Type B pancreatic cell (in vitro differentiated cells): Measurements from ENCODE around the gene POU2F1. TPM values are rescaled to one million over a fixed set of nuclear protein-coding genes. Genes with fewer than 3 reads are reported as not detected.

Experiments used
- DNase-seq: peaks from one replicate; pipeline ENCODE4 v3.0.0; 2021; ENCODE audit warnings: mixed read lengths; ENCODE audit not compliant: unreplicated experiment; ENCODE audit errors: extremely low spot score
- H3K27ac Mint-ChIP-seq: 2 replicates; pipeline ENCODE4 v1.8.0; 2021; ENCODE audit warnings: mild to moderate bottlenecking, mixed read lengths
- H3K27me3 Mint-ChIP-seq: 2 replicates; pipeline ENCODE4 v1.8.0; 2021; ENCODE audit warnings: mixed read lengths
- H3K36me3 Mint-ChIP-seq: 2 replicates; pipeline ENCODE4 v1.8.0; 2021; ENCODE audit warnings: mixed read lengths
- H3K4me1 Mint-ChIP-seq: one replicate; pipeline ENCODE4 v1.8.0; 2021; ENCODE audit warnings: mixed read lengths; ENCODE audit not compliant: unreplicated experiment
- H3K4me3 Mint-ChIP-seq: 2 replicates; pipeline ENCODE4 v1.8.0; 2021; ENCODE audit warnings: mild to moderate bottlenecking, mixed read lengths
- H3K9me3 Mint-ChIP-seq: 2 replicates; pipeline ENCODE4 v1.8.0; 2021; ENCODE audit warnings: mixed read lengths
- total RNA-seq: library from RNA; stranded (reverse); gene quantifications from 2 replicates; pipeline ENCODE4 v1.2.1, GENCODE V29; 2021; ENCODE audit warnings: low replicate concordance
- TF ChIP-seq, protein P1 (sequence below): fragments of 200-600 bp; sonication (generic); conservative IDR thresholded peaks from 2 replicates; pipeline ENCODE4 v1.5.0; 2021; ENCODE audit warnings: antibody characterized with exemption, mild to moderate bottlenecking

Gene POU2F1
- total RNA-seq, 1 donor from 2014 or later: 24.2 TPM

DNA sequence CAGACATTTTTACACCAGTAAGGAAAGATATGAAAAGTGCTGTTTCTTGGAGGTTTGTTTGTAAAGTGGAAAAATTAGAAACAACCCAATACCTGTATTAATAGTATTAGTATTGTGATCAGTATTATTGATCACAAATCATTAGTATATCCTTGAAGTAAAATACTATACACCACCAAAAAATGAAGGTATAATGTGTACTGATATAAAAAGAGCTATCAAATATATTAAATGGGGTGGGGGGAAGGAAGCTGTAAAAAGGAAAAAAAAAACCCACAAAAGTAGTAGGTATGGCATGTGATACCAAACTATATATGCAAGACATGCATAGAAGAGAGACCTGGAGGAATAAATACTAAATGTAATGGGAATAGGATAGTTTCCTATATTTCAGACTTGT lies 46.3 kb downstream of the POU2F1 start:
- H3K27me3 Mint-ChIP-seq: no peaks in the 10 kb centered on the region
- DNase-seq: no peak
- H3K4me1 Mint-ChIP-seq: peaks cover 17% of the 10 kb centered on the region
- no peak overlapping the region for H3K4me3 Mint-ChIP-seq
- H3K9me3 Mint-ChIP-seq: no peaks in the 10 kb centered on the region
- H3K27ac Mint-ChIP-seq: no peak overlapping the region
- TF ChIP-seq, protein P1, sequence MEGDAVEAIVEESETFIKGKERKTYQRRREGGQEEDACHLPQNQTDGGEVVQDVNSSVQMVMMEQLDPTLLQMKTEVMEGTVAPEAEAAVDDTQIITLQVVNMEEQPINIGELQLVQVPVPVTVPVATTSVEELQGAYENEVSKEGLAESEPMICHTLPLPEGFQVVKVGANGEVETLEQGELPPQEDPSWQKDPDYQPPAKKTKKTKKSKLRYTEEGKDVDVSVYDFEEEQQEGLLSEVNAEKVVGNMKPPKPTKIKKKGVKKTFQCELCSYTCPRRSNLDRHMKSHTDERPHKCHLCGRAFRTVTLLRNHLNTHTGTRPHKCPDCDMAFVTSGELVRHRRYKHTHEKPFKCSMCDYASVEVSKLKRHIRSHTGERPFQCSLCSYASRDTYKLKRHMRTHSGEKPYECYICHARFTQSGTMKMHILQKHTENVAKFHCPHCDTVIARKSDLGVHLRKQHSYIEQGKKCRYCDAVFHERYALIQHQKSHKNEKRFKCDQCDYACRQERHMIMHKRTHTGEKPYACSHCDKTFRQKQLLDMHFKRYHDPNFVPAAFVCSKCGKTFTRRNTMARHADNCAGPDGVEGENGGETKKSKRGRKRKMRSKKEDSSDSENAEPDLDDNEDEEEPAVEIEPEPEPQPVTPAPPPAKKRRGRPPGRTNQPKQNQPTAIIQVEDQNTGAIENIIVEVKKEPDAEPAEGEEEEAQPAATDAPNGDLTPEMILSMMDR: no peak
- H3K36me3 Mint-ChIP-seq: no peaks in the 10 kb centered on the region

DNA sequence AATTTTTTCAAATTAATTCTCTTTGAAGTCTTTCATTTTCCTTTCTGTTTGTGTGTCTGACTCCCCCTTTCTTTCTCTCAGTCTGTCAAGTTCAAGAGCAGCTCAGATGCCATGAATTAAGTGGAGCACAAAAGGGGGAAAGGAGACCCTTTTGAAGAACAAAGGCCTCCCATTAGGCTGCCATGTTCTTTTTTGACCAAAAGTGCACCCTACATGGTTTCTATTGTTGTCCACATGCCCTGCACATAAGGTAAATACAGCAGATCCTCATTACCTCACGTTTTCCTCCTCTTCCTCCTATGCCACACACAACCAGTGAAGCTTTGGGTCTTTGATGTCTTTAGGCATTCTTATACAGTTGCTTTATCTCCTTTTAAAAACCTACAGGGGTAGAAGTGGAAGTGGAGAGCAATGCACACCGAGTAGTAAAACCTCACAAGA lies 47.7 kb downstream of the POU2F1 start:
- no peaks in the 10 kb centered on the region for H3K9me3 Mint-ChIP-seq
- no peaks in the 10 kb centered on the region for H3K36me3 Mint-ChIP-seq
- no peak overlapping the region for H3K27ac Mint-ChIP-seq
- DNase-seq: no peak
- TF ChIP-seq, protein P1: no peak
- H3K4me3 Mint-ChIP-seq: no peak overlapping the region
- H3K27me3 Mint-ChIP-seq: no peaks in the 10 kb centered on the region
- peaks cover 25% of the 10 kb centered on the region for H3K4me1 Mint-ChIP-seq

DNA sequence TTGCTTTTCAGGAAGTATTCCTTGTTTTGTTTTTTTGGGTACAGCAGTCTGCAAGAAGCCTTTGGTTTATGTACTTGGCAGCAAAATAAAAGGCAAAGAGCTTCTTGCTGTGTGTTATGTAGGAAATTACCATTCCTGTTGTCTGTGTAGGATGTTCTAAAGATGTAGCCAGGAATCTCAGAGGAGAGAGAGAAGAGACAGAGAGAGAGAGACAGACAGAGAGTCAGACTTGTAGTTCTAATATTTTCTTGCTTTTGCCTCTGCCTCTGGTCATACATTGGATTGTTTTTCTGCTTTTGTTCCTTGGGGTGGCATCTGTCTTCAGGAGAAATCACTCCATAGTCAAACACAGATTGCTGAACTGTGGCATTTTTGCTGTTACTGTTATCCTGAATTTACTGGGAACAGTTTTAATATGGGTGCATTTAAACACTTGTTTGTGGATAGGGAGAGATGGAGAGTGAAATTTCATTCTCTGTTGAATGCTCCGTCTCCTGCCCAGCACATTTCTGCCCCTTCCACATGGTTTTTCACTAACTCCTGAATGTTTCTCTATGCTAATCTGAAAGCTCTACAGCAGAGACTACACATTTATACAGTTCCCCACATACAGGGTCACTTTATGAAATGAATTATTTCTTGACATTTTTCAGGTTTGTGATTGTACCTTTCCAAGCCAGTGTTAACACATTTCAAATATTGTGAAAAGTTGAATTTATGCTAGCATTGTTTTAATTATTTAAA lies 49.8 kb downstream of the POU2F1 start:
- TF ChIP-seq, protein P1: no peak
- no peak overlapping the region for H3K4me3 Mint-ChIP-seq
- no peaks in the 10 kb centered on the region for H3K27me3 Mint-ChIP-seq
- H3K27ac Mint-ChIP-seq: no peak overlapping the region
- DNase-seq: no peak
- H3K36me3 Mint-ChIP-seq: no peaks in the 10 kb centered on the region
- H3K9me3 Mint-ChIP-seq: no peaks in the 10 kb centered on the region
- peaks cover 35% of the 10 kb centered on the region for H3K4me1 Mint-ChIP-seq

DNA sequence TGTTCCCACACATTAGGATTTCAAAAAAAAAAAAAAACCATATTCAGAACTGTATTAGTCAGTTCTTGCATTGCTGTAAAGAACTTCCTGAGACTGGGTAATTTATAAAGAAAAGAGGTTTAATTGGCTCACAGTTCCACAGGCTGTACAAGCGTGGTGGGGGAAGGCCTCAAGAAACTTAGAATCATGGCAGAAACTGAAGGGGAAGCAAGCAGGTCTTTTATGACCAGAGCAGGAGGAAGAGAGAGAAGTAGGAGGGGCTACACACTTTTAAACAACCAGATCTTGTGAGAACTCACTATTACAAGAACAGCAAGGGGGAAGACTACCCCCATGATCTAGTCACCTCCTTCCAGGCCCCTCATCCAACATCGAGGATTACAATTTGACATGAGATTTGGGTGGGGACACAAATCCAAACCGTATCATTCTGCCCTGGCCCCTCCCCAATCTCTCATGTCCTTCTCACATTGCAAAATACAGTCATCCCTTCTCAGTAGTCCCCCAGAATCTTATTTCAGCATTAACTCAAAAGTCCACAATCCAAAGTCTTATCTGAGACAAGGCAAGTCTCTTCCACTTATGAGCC lies 51.8 kb downstream of the POU2F1 start:
- TF ChIP-seq, protein P1: no peak
- H3K9me3 Mint-ChIP-seq: no peaks in the 10 kb centered on the region
- H3K27ac Mint-ChIP-seq: no peak overlapping the region
- no peaks in the 10 kb centered on the region for H3K36me3 Mint-ChIP-seq
- peaks cover 35% of the 10 kb centered on the region for H3K4me1 Mint-ChIP-seq
- DNase-seq: no peak
- H3K4me3 Mint-ChIP-seq: no peak overlapping the region
- H3K27me3 Mint-ChIP-seq: no peaks in the 10 kb centered on the region

DNA sequence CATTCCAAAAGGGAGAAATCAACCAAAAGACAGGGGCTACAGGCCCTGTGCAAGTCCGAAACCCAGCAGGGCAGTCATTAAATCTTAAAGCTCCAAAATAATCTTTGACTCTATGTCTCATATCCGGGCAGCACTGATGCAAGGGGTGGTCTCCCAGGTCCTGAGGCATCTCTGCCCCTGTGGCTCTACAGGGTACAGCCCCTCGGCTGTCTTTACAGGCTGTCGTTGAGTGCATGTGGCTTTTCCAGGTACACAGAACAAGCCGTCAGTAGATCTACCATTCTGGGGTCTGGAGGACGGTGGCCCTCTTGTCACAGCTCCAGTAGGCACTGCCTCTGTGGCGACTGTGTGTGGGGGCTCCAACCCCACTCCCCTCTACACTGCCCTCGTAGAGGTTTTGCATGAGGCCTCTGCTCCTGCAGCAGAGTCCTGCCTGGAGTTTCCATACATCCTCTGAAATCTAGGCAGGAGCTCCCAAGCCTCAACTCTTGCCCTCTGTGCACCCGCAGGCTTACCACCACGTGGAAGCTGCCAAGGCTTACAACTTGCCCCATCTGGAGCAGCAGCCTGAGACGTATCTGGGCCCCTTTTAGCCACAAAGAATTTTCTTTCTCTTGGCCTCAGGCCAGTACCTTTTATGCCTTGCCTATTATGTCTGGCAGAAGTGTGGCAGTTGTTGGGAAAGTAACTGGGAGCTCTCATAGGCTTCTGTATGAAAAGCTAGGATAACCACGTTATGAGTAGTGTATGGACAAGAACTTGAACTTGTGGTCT lies 52.5 kb downstream of the POU2F1 start:
- no peaks in the 10 kb centered on the region for H3K9me3 Mint-ChIP-seq
- H3K4me1 Mint-ChIP-seq: peaks cover 36% of the 10 kb centered on the region
- H3K4me3 Mint-ChIP-seq: no peak overlapping the region
- H3K36me3 Mint-ChIP-seq: no peaks in the 10 kb centered on the region
- no peaks in the 10 kb centered on the region for H3K27me3 Mint-ChIP-seq
- DNase-seq: no peak
- TF ChIP-seq, protein P1: no peak
- no peak overlapping the region for H3K27ac Mint-ChIP-seq
